Sigmoid colon (tissue), 4 donors: ENCODE measurements around the gene RERG.

Experiments used
- POLR2A ChIP-seq, 2 donors: fragments of 450-650 bp; IDR thresholded peaks; one replicate each; pipeline ENCODE4 v1.6.1; 2016; ENCODE audit warnings: antibody characterized with exemption in 2 of 2, mild to moderate bottlenecking in 2 of 2, moderate library complexity in 2 of 2
- POLR2AphosphoS5 ChIP-seq, 4 donors: sonication (generic); formaldehyde crosslinking; IDR thresholded peaks; one replicate each; pipeline ENCODE4 v1.6.1; 2017; ENCODE audit warnings: antibody characterized with exemption in 4 of 4

DNA sequence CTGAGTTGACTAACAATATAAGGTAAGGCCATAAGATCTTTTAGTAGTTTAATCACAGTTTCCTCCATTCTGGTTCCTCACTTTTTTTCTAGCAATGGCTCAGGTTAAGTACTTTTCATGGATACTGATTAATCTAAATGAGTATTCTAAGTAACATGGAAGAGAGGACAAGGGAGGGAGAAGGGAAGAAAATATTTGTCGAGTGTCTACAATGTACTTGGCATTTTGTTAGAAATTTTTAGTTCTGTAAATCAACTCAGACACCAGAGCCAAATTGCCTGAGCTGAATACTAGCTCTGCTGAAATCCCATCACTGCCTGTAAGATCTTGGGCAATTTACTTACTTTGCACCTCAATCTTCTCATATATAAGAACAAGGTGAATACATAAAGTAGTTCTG, 20.2 kb downstream of the RERG start:
- TF ChIP-seq POLR2A (IDR thresholded peaks at IDR 0.05) (no peak), POLR2AphosphoS5 (IDR thresholded peaks at IDR 0.05) (no peak)
